ENCODE data around the gene CCDC178. TPM values are rescaled to one million over a fixed set of nuclear protein-coding genes. Genes with fewer than 3 reads are reported as not detected.

Gene CCDC178
- total RNA-seq, 2 donors from 2014 or later, result 0.36 TPM; not detected in 1

- no peak for DNase-seq
- no peak for ATAC-seq
These were observed 530.5 kb downstream of the CCDC178 start for GRCh38 chr18:32909798-32910561.

GRCh38 chr18:32908424-32908805 lies 532.1 kb downstream of the CCDC178 start:
- intact Hi-C loops (cut with DNase I, micrococcal nuclease), result no loop called here
- ATAC-seq, result no peak

More at GRCh38 chr18:32909798-32910561, 530.5 kb downstream of the CCDC178 start:
- intact Hi-C loops (cut with DNase I, micrococcal nuclease), result no loop called here

GRCh38 chr18:32907648-32908423 lies 532.7 kb downstream of the CCDC178 start:
- intact Hi-C loops (cut with DNase I, micrococcal nuclease), result no loop called here
- DNase-seq, result no peak
- ATAC-seq, result no peak

More at GRCh38 chr18:32908424-32908805, 532.1 kb downstream of the CCDC178 start:
- no peak for DNase-seq

GRCh38 chr18:32907311-32907585 lies 533.3 kb downstream of the CCDC178 start:
- no peak for DNase-seq
- no peak for ATAC-seq
- intact Hi-C loops (cut with DNase I, micrococcal nuclease), result no loop called here

GRCh38 chr18:32906506-32907310 lies 533.8 kb downstream of the CCDC178 start:
- ATAC-seq (no peak), DNase-seq (no peak)
- intact Hi-C loops (cut with DNase I, micrococcal nuclease), result no loop called here

GRCh38 chr18:32905651-32906050 lies 534.9 kb downstream of the CCDC178 start:
- DNase-seq (no peak), ATAC-seq (no peak)
- intact Hi-C loops (cut with DNase I, micrococcal nuclease), result no loop called here

- intact Hi-C loops (cut with DNase I, micrococcal nuclease), result no loop called here
- ATAC-seq (no peak), DNase-seq (no peak)
These were observed 537.8 kb downstream of the CCDC178 start for GRCh38 chr18:32902568-32903330.

- intact Hi-C loops (cut with DNase I, micrococcal nuclease), result no loop called here
- ATAC-seq (no peak), DNase-seq (no peak)
These were observed 540.7 kb downstream of the CCDC178 start for GRCh38 chr18:32899819-32900218.

GRCh38 chr18:32896776-32897547 lies 543.6 kb downstream of the CCDC178 start:
- DNase-seq (no peak), ATAC-seq (no peak)
- intact Hi-C loops (cut with DNase I, micrococcal nuclease), result no loop called here

GRCh38 chr18:32893915-32894314 lies 546.6 kb downstream of the CCDC178 start:
- DNase-seq (no peak), ATAC-seq (no peak)
- intact Hi-C loops (cut with DNase I, micrococcal nuclease), result no loop called here

- DNase-seq (no peak), ATAC-seq (peak; percentile 73)
- intact Hi-C loops (cut with DNase I, micrococcal nuclease), result no loop called here
These were observed 548.7 kb downstream of the CCDC178 start for GRCh38 chr18:32891797-32892196.

- no peak for DNase-seq
- no peak for ATAC-seq
- intact Hi-C loops (cut with DNase I, micrococcal nuclease), result no loop called here
These were observed 549.4 kb downstream of the CCDC178 start for GRCh38 chr18:32891130-32891529.

GRCh38 chr18:32889615-32890593 lies 550.6 kb downstream of the CCDC178 start:
- no peak for ATAC-seq
- intact Hi-C loops (cut with DNase I, micrococcal nuclease), result no loop called here
- DNase-seq, result no peak

GRCh38 chr18:32888306-32888705 lies 552.2 kb downstream of the CCDC178 start:
- DNase-seq, result no peak
- intact Hi-C loops (cut with DNase I, micrococcal nuclease), result no loop called here
- ATAC-seq, result no peak
